Stimulated activated CD4-positive, alpha-beta T cell treated with anti-CD3 and anti-CD28 coated beads, Interleukin-15, amount 100 ng/mL, for 24 hours (primary cell): Measurements from ENCODE around the gene TMEM19.

Source experiments
- DNase-seq: peaks from one replicate; pipeline ENCODE4 v3.0.0-alpha.2; 2020

The TMEM19 gene

GRCh38 chr12:71719647-71720370 lies 33.9 kb downstream of the TMEM19 start:
- DNase-seq, result no peak

- no peak for DNase-seq
These were observed 36.1 kb downstream of the TMEM19 start for GRCh38 chr12:71721783-71722505.

- no peak for DNase-seq
These were observed 39.1 kb downstream of the TMEM19 start for GRCh38 chr12:71725011-71725410.

- DNase-seq, result no peak
These were observed 40.7 kb downstream of the TMEM19 start for GRCh38 chr12:71726548-71726947.

GRCh38 chr12:71727958-71728357 lies 42.1 kb downstream of the TMEM19 start:
- no peak for DNase-seq

GRCh38 chr12:71730936-71731335 lies 45.1 kb downstream of the TMEM19 start:
- DNase-seq, result no peak

- DNase-seq, result no peak
These were observed 45.8 kb downstream of the TMEM19 start for GRCh38 chr12:71731439-71732356.

- no peak for DNase-seq
These were observed 46.5 kb downstream of the TMEM19 start for GRCh38 chr12:71732357-71732712.

GRCh38 chr12:71737197-71737596 lies 51.3 kb downstream of the TMEM19 start:
- no peak for DNase-seq

GRCh38 chr12:71742998-71743397 lies 57.1 kb downstream of the TMEM19 start:
- DNase-seq, result no peak

GRCh38 chr12:71744522-71745300 lies 58.8 kb downstream of the TMEM19 start:
- DNase-seq, result no peak

- DNase-seq, result peak; percentile 40
These were observed 61.2 kb downstream of the TMEM19 start for GRCh38 chr12:71746974-71747611.

GRCh38 chr12:71748081-71748850 lies 62.4 kb downstream of the TMEM19 start:
- DNase-seq, result no peak

- DNase-seq, result no peak
These were observed 63.8 kb downstream of the TMEM19 start for GRCh38 chr12:71749666-71750065.

- no peak for DNase-seq
These were observed 67.0 kb downstream of the TMEM19 start for GRCh38 chr12:71752891-71753290.
